ENCODE measurements around the gene PTPRQ. TPM values are rescaled to one million over a fixed set of nuclear protein-coding genes. Genes with fewer than 3 reads are reported as not detected.

PTPRQ gene
- total RNA-seq, 1 donor from 2014 or later = 0.25 TPM

DNA sequence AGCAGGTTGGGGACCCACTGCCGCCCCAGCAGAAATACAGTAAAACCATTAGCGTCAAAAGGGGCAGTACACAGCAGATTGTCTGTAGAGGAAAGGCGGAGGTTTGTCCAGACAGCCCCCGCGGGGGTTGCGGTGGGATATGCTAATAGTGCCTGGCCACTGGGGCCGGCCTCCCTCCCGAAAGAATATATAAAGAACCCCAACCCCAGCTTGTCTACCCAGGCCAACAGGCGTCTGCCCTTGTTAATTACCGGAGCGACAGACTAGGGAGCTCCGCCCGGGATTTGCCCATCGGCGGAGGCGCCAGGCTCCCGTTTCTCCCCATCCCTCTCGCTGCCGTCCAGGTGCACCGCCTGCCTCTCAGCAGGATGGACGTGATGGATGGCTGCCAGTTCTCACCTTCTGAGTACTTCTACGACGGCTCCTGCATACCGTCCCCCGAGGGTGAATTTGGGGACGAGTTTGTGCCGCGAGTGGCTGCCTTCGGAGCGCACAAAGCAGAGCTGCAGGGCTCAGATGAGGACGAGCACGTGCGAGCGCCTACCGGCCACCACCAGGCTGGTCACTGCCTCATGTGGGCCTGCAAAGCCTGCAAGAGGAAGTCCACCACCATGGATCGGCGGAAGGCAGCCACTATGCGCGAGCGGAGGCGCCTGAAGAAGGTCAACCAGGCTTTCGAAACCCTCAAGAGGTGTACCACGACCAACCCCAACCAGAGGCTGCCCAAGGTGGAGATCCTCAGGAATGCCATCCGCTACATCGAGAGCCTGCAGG lies 272.8 kb downstream of the PTPRQ start, which contains the start of gene MYF5:
Gene MYF5 (plus strand): TSS at position 217 of the 774 bp plus-strand sequence. CDS start 152 bp downstream, at position 369.
- Histone ChIP-seq H3K27me3 (no peaks in the 10 kb centered on the region), H3K4me3 (no peak within 1 kb of the TSS), H3K27ac (no peak within 1 kb of the TSS), H3K4me1 (no peaks in the 10 kb centered on the region), H3K36me3 (no peaks in the 10 kb centered on the region), H3K9me3 (no peaks in the 10 kb centered on the region)
- no peak for DNase-seq (ENCODE audit: extremely low spot score in 2 of 2)
- intact Hi-C loops (cut with DNase I) = no loop called here
- TF ChIP-seq, protein P1, sequence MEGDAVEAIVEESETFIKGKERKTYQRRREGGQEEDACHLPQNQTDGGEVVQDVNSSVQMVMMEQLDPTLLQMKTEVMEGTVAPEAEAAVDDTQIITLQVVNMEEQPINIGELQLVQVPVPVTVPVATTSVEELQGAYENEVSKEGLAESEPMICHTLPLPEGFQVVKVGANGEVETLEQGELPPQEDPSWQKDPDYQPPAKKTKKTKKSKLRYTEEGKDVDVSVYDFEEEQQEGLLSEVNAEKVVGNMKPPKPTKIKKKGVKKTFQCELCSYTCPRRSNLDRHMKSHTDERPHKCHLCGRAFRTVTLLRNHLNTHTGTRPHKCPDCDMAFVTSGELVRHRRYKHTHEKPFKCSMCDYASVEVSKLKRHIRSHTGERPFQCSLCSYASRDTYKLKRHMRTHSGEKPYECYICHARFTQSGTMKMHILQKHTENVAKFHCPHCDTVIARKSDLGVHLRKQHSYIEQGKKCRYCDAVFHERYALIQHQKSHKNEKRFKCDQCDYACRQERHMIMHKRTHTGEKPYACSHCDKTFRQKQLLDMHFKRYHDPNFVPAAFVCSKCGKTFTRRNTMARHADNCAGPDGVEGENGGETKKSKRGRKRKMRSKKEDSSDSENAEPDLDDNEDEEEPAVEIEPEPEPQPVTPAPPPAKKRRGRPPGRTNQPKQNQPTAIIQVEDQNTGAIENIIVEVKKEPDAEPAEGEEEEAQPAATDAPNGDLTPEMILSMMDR (IDR thresholded peaks at IDR 0.05) = no peak
- TF ChIP-seq POLR2AphosphoS5 (IDR thresholded peaks at IDR 0.05; ENCODE audit: insufficient read depth in 1 of 2, low read depth in 1 of 2) (no peak), POLR2A (IDR thresholded peaks at IDR 0.05) (no peak)

DNA sequence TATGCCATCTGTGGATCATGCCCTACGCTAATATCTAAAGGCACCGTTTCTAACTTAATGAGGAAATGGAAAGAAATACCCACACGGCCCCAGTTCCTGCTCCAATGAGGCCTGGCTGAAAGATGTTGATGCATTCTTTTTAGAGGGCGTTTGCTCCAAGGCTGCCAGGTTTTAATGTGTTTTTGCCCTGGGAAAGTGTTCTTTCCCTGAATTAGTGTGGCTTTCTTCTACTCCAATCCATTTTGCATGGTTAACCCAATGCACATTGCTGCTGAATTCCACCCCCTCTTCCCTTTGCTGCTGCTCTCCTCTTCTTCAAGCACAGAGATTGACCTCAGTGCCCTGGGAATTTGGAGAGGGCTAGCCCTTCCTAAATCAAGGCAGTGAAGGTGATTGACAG lies 273.8 kb downstream of the PTPRQ start:
- TF ChIP-seq POLR2AphosphoS5 (IDR thresholded peaks at IDR 0.05; ENCODE audit: insufficient read depth in 1 of 2, low read depth in 1 of 2) (no peak), POLR2A (IDR thresholded peaks at IDR 0.05) (no peak)
- TF ChIP-seq, protein P1 (IDR thresholded peaks at IDR 0.05) = no peak
- H3K27me3 ChIP-seq = no peaks in the 10 kb centered on the region
- intact Hi-C loops (cut with DNase I) = no loop called here
- H3K36me3 ChIP-seq = no peaks in the 10 kb centered on the region
- H3K4me3 ChIP-seq = no peak overlapping the region
- DNase-seq (ENCODE audit: extremely low spot score in 2 of 2) = no peak
- H3K9me3 ChIP-seq = no peaks in the 10 kb centered on the region
- H3K27ac ChIP-seq = no peak overlapping the region
- no peaks in the 10 kb centered on the region for H3K4me1 ChIP-seq

DNA sequence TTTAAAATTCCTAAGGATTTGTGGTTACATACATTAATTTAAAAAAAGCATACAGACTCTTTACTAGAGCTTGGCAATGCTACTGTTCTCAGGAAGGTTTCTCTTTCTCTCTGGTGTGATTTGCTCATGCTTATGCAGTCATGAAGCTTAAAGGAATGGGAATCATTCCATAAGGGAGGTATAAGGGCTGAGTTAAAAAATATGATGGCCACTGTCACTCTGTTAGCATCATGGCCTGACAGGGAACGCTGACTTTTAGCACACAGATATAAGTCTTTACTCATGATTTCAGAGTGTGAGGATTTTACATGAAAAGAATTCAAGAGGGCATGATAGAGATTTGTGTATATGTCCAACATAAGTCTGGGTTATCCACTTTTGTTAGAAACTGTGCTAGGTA lies 276.5 kb downstream of the PTPRQ start:
- Histone ChIP-seq H3K4me1 (no peaks in the 10 kb centered on the region), H3K27me3 (no peaks in the 10 kb centered on the region), H3K36me3 (no peaks in the 10 kb centered on the region), H3K9me3 (no peaks in the 10 kb centered on the region), H3K27ac (no peak overlapping the region), H3K4me3 (no peak overlapping the region)
- no peak for DNase-seq (ENCODE audit: extremely low spot score in 2 of 2)
- TF ChIP-seq POLR2AphosphoS5 (IDR thresholded peaks at IDR 0.05; ENCODE audit: insufficient read depth in 1 of 2, low read depth in 1 of 2) = no peak
- TF ChIP-seq, protein P1 (IDR thresholded peaks at IDR 0.05) = no peak
- TF ChIP-seq POLR2A (IDR thresholded peaks at IDR 0.05) = no peak
- intact Hi-C loops (cut with DNase I) = no loop called here

DNA sequence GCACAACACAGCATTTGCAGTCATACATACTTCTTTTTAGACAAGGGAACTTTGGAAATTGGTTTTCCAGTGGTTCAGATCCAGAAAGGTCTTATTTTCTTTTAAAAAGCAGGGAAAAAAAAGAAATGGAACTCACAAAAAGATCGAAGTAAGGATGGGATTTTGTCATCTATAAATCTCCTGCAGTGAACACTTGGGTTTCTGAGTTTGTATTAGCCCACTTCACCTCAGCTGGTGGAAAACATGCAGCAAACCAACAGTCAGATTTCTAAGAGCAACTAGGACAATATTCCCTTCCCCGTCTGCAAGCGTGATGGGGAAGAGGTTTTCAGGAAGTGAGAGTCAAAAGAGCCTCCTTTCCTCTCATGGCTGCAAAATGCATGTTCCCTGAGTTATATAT lies 277.3 kb downstream of the PTPRQ start:
- Histone ChIP-seq H3K4me3 (no peak overlapping the region), H3K4me1 (no peaks in the 10 kb centered on the region), H3K27ac (no peak overlapping the region), H3K36me3 (no peaks in the 10 kb centered on the region), H3K9me3 (no peaks in the 10 kb centered on the region), H3K27me3 (no peaks in the 10 kb centered on the region)
- DNase-seq (ENCODE audit: extremely low spot score in 2 of 2) = no peak
- intact Hi-C loops (cut with DNase I) = no loop called here
- TF ChIP-seq POLR2A (IDR thresholded peaks at IDR 0.05) (no peak), POLR2AphosphoS5 (IDR thresholded peaks at IDR 0.05; ENCODE audit: insufficient read depth in 1 of 2, low read depth in 1 of 2) (no peak)
- TF ChIP-seq, protein P1 (IDR thresholded peaks at IDR 0.05) = no peak

Measured in vagina (tissue), 2 donors.